RWPE2 (cell line): Measurements from ENCODE around the gene CCNB3.

Experiments
- ATAC-seq: fragments of 200-7000 bp; cut with Tn5 transposase; 3 replicates; pipeline ENCODE4 v1.9.1; 2021; ENCODE audit warnings: low read depth
- DNase-seq: peaks from one replicate; pipeline ENCODE4 v3.0.0-alpha.2; 2020; ENCODE audit warnings: low spot score
- H3K27ac ChIP-seq: fragments of 450-650 bp; 2 replicates; pipeline ENCODE4 v1.5.1; 2017; ENCODE audit warnings: mild to moderate bottlenecking; ENCODE audit not compliant: poor library complexity, severe bottlenecking
- H3K27me3 ChIP-seq: fragments of 250-450 bp; sonication (Bioruptor Pico); 2 replicates; pipeline ENCODE4 v1.5.1; 2021; ENCODE audit warnings: mild to moderate bottlenecking, moderate library complexity; ENCODE audit not compliant: insufficient read depth, poor library complexity, severe bottlenecking
- H3K36me3 ChIP-seq: fragments of 250-450 bp; sonication (Bioruptor Pico); 2 replicates; pipeline ENCODE4 v1.5.1; 2020; ENCODE audit warnings: low read depth, mild to moderate bottlenecking, moderate library complexity
- H3K4me1 ChIP-seq: fragments of 250-450 bp; sonication (Bioruptor Pico); 2 replicates; pipeline ENCODE4 v1.5.1; 2021; ENCODE audit warnings: mild to moderate bottlenecking, moderate library complexity; ENCODE audit not compliant: insufficient read depth, poor library complexity, severe bottlenecking
- H3K4me3 ChIP-seq: fragments of 250-450 bp; sonication (Bioruptor Pico); 2 replicates; pipeline ENCODE4 v1.5.1; 2021; ENCODE audit warnings: mild to moderate bottlenecking, moderate library complexity; ENCODE audit not compliant: severe bottlenecking
- H3K9me3 ChIP-seq: fragments of 250-450 bp; sonication (Bioruptor Pico); 2 replicates; pipeline ENCODE4 v1.5.1; 2021; ENCODE audit warnings: mild to moderate bottlenecking, moderate library complexity; ENCODE audit not compliant: severe bottlenecking
- TF ChIP-seq, protein P1 (sequence below): fragments of 450-650 bp; IDR thresholded peaks from one replicate; pipeline ENCODE4 v1.5.1; 2017; ENCODE audit warnings: mild to moderate bottlenecking, moderate library complexity; ENCODE audit not compliant: poor library complexity, severe bottlenecking

CCNB3 gene

DNA sequence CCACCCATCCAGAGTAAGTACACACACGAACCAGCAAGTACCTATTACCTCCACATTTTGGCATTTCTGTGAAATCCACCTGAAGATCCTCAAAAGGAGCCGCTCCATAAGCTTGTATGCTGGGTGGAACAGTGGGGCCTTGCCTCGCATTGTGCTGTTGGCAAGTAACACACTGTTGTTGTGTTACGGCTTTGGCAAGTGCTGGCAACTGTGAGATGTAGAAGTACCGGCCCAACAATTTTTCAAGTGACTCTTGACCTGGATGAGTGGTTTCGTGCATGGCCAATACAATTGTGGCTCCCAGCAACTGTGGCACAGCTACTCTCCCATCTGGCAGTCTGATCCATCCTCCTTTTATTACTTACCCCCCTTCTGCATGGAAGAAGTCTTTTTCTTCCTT, 128.7 kb downstream of the CCNB3 start:
- H3K4me1 ChIP-seq, result no peaks in the 10 kb centered on the region
- H3K9me3 ChIP-seq, result no peaks in the 10 kb centered on the region
- ATAC-seq (no peak), DNase-seq (no peak)
- H3K36me3 ChIP-seq, result no peaks in the 10 kb centered on the region
- no peaks in the 10 kb centered on the region for H3K27me3 ChIP-seq
- H3K4me3 ChIP-seq, result no peak overlapping the region
- TF ChIP-seq, protein P1, sequence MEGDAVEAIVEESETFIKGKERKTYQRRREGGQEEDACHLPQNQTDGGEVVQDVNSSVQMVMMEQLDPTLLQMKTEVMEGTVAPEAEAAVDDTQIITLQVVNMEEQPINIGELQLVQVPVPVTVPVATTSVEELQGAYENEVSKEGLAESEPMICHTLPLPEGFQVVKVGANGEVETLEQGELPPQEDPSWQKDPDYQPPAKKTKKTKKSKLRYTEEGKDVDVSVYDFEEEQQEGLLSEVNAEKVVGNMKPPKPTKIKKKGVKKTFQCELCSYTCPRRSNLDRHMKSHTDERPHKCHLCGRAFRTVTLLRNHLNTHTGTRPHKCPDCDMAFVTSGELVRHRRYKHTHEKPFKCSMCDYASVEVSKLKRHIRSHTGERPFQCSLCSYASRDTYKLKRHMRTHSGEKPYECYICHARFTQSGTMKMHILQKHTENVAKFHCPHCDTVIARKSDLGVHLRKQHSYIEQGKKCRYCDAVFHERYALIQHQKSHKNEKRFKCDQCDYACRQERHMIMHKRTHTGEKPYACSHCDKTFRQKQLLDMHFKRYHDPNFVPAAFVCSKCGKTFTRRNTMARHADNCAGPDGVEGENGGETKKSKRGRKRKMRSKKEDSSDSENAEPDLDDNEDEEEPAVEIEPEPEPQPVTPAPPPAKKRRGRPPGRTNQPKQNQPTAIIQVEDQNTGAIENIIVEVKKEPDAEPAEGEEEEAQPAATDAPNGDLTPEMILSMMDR, result no peak
- no peak overlapping the region for H3K27ac ChIP-seq

DNA sequence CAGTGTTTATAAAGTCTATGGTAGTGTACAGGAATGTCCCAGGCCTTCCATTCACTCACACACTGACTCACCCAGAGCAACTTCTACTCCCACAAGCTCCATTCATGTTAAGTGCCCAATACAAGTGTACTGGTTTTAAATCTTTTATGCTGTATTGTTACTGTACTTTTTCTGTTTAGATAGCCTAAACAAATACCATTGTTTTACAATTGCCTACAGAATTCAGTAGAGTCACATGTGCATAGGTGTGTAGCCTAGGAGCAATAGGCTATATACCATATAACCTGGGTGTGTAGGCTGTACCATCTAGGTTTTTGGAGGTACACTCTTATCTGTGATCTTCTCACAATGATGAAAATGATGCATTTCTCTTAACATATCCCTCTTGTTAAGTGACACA, 139.4 kb downstream of the CCNB3 start:
- H3K36me3 ChIP-seq, result no peaks in the 10 kb centered on the region
- TF ChIP-seq, protein P1, result no peak
- DNase-seq, result no peak
- no peaks in the 10 kb centered on the region for H3K9me3 ChIP-seq
- no peak overlapping the region for H3K27ac ChIP-seq
- no peak overlapping the region for H3K4me3 ChIP-seq
- H3K4me1 ChIP-seq, result no peaks in the 10 kb centered on the region
- ATAC-seq, result no peak
- H3K27me3 ChIP-seq, result no peaks in the 10 kb centered on the region

DNA sequence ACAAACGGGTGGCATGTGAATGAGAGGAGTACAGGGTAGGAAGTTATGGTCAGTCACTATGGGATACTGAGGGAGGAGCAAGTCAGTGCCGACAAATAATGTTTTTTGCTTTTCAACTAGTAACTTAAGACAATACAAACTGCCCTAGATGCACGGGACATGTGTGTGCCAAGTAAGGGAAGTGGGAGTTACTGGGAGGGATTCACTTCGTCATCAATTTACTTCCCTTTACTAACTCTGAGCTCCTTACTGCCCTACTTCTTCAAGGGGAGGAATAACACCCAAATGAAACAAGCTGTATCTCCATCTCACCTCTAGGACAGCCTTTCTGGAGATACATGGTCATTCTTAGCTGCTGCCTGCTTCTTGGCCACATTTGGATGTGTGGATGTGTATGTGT, 168.4 kb downstream of the CCNB3 start:
- Histone ChIP-seq H3K4me3 (no peak overlapping the region), H3K9me3 (no peaks in the 10 kb centered on the region), H3K36me3 (no peaks in the 10 kb centered on the region), H3K27me3 (no peaks in the 10 kb centered on the region), H3K27ac (no peak overlapping the region), H3K4me1 (no peaks in the 10 kb centered on the region)
- DNase-seq (no peak), ATAC-seq (no peak)
- TF ChIP-seq, protein P1, result no peak

DNA sequence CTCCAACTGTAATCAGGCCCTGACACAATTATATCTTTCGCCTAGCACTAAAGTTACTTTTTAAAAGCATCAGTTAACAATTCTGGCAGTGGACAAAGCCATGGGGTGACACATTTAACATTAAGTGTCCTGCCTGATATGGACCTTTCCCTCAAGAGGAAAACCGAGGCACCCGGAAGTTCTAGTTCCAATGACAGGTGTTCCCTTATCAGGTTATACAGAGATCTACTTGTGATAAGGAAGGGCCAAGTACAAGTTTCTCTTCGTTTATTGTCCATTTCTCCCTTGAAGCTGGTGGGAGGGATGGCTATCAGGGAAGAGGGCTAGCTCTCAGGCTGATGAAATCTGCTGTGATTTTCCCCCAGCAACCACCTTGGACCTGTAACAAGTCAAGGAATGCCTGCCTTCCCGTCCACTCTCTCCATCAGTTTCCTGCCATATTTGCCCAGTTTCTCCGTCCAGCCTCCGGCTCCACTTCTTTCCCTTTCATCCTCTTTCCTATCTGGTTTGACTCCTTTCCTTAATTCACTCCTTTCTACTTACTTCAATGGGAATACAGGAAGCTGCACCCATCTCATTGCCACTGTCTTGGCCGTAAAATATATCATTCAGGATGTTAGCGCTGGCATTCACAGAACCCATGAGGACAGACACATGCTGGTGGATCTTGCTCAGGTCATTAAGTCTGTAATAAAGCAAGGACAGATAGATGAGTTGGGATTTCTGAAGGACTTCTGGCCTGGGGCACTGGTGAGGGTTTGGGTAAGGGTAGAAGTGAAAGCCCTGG, 171.1 kb downstream of the CCNB3 start:
- H3K9me3 ChIP-seq, result no peaks in the 10 kb centered on the region
- no peaks in the 10 kb centered on the region for H3K36me3 ChIP-seq
- H3K4me3 ChIP-seq, result no peak overlapping the region
- no peaks in the 10 kb centered on the region for H3K27me3 ChIP-seq
- H3K27ac ChIP-seq, result no peak overlapping the region
- ATAC-seq (no peak), DNase-seq (no peak)
- TF ChIP-seq, protein P1, result no peak
- no peaks in the 10 kb centered on the region for H3K4me1 ChIP-seq

DNA sequence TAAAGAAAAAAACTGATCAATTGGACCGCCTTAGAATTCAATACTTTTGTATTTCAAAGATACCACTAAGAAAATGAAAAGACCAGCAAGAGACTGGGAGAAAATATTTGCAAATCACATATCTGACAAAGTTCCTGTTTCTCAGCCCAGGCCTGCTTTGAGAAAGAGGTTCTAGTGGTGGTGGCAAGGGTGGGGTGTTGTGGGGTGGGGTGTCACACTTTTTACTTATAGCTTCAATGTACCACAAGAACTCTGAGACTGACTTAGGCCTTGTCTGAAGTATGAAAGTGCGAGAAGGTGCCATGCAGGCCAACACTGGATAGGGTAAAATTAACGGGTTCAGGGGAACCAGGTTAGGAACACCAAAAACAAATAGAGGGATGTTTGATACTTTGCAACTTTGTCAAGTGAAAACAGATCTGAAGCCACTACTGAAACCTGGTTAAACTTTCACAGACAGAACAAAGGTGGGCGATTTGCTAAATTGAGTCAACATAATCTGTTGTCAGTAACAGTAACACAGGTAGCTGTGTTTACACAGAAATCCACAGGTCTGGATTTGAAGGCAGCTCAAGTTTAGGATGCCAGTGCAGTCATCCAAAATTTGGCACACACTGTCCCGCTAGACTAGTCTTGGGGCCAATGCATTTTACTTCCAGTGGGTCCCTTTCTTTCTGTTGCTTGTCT, 177.3 kb downstream of the CCNB3 start:
- H3K27ac ChIP-seq, result no peak overlapping the region
- no peaks in the 10 kb centered on the region for H3K9me3 ChIP-seq
- ATAC-seq (no peak), DNase-seq (no peak)
- H3K36me3 ChIP-seq, result no peaks in the 10 kb centered on the region
- H3K4me3 ChIP-seq, result no peak overlapping the region
- H3K27me3 ChIP-seq, result no peaks in the 10 kb centered on the region
- TF ChIP-seq, protein P1, result no peak
- no peaks in the 10 kb centered on the region for H3K4me1 ChIP-seq
